HG03460 (cell line): ENCODE results near the gene KCNG2.

Source experiments
- ATAC-seq: cut with Tn5 transposase; IDR thresholded peaks from one replicate; pipeline ENCODE4 v1.9.1; 2021; ENCODE audit not compliant: unreplicated experiment

KCNG2 gene

GRCh38 chr18:79881695-79882094 is 84.0 kb downstream of the KCNG2 start:
- ATAC-seq: no peak

- ATAC-seq: no peak
These were observed 84.9 kb downstream of the KCNG2 start for GRCh38 chr18:79882522-79883241.

- no peak for ATAC-seq
These were observed 85.9 kb downstream of the KCNG2 start for GRCh38 chr18:79883461-79884293.

GRCh38 chr18:79884294-79884962 is 86.7 kb downstream of the KCNG2 start:
- ATAC-seq: no peak

- ATAC-seq: no peak
These were observed 87.4 kb downstream of the KCNG2 start for GRCh38 chr18:79884963-79885728.

- no peak for ATAC-seq
These were observed 89.7 kb downstream of the KCNG2 start for GRCh38 chr18:79887181-79888000.

- ATAC-seq: no peak
These were observed 90.3 kb downstream of the KCNG2 start for GRCh38 chr18:79888016-79888415.

GRCh38 chr18:79889569-79889968 is 91.8 kb downstream of the KCNG2 start:
- ATAC-seq: no peak

- no peak for ATAC-seq
These were observed 92.9 kb downstream of the KCNG2 start for GRCh38 chr18:79890674-79891073.

- ATAC-seq: no peak
These were observed 99.0 kb downstream of the KCNG2 start for GRCh38 chr18:79896738-79897137.

- ATAC-seq: no peak
These were observed 100.3 kb downstream of the KCNG2 start for GRCh38 chr18:79897940-79898625.

GRCh38 chr18:79898952-79899608 is 101.3 kb downstream of the KCNG2 start:
- ATAC-seq: no peak

- ATAC-seq: no peak
These were observed 102.1 kb downstream of the KCNG2 start for GRCh38 chr18:79899609-79900445.

- no peak for ATAC-seq
These were observed 103.2 kb downstream of the KCNG2 start for GRCh38 chr18:79900610-79901570.

- ATAC-seq: no peak
These were observed 103.9 kb downstream of the KCNG2 start for GRCh38 chr18:79901665-79902064.

GRCh38 chr18:79902075-79902474 is 104.3 kb downstream of the KCNG2 start:
- ATAC-seq: no peak

GRCh38 chr18:79902640-79903039 is 104.9 kb downstream of the KCNG2 start:
- no peak for ATAC-seq
